Natural killer cell treated with Interleukin-12 subunit alpha and Interleukin-12 subunit beta and Interleukin-15 and Interleukin-18, amount 100 ng/mL, for 72 hours (primary cell): ENCODE results near the gene TANC1. TPM values are rescaled to one million over a fixed set of nuclear protein-coding genes. Genes with fewer than 3 reads are reported as not detected.

Experiments
- ATAC-seq, 2 donors: fragments of 150-1000 bp; cut with Tn5 transposase in 1 of 2; sonication (Bioruptor Pico), chemical (Tn5 transposase) in 1 of 2; 2 replicates each; pipeline ENCODE4 v1.10.0; 2021
- DNase-seq: peaks from one replicate; pipeline ENCODE4 v3.0.0; 2022; ENCODE audit warnings: low spot score
- H3K27ac Mint-ChIP-seq, 2 donors: 1 replicate in 1 of 2; 2 replicates in 1 of 2; pipeline ENCODE4 v1.8.0; 2022; ENCODE audit warnings: mixed read lengths in 2 of 2, mild to moderate bottlenecking in 1 of 2, moderate library complexity in 1 of 2
- H3K27me3 Mint-ChIP-seq, 2 donors: 1 replicate in 1 of 2; 2 replicates in 1 of 2; pipeline ENCODE4 v1.8.0; 2022; ENCODE audit warnings: mixed read lengths in 2 of 2
- H3K36me3 Mint-ChIP-seq: one replicate; pipeline ENCODE4 v1.8.0; 2022; ENCODE audit warnings: mixed read lengths
- H3K4me1 Mint-ChIP-seq, 2 donors: 1 replicate in 1 of 2; 2 replicates in 1 of 2; pipeline ENCODE4 v1.8.0; 2022; ENCODE audit warnings: low read depth in 2 of 2, mixed read lengths in 2 of 2, mild to moderate bottlenecking in 1 of 2
- H3K4me3 Mint-ChIP-seq: one replicate; pipeline ENCODE4 v1.8.0; 2022; ENCODE audit warnings: mixed read lengths
- H3K9me3 Mint-ChIP-seq: 2 replicates; pipeline ENCODE4 v1.8.0; 2022; ENCODE audit warnings: mixed read lengths
- total RNA-seq, 2 donors: library from RNA; stranded (reverse); gene quantifications; one replicate each; pipeline ENCODE4 v1.2.3, GENCODE V29; 2022

TANC1 gene
- total RNA-seq, 2 donors from 2014 or later = 0.21 to 0.56 TPM

DNA sequence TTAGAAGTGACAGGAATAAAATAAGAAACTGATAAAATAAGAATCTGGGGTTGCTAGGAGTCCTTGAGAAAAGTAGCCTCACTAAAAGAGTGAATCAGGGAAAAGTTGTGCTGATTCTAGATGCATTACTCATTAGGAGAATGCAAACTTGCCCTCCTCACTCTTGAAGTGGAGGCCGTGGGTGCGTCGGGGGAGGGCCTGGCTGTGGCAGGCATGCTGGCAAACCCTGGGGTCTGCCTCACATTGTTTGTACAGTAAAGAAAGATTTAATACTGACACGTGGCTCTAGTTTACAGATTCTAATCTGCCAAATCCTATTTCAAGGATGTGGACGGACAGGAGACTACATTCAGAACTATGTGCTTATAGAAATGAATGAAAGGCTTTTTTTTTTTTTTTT, 41.9 kb downstream of the TANC1 start:
- peaks cover 0 to 15% of the 10 kb centered on the region in 2 donors for H3K27me3 Mint-ChIP-seq
- no peak for DNase-seq
- H3K4me3 Mint-ChIP-seq = no peak overlapping the region
- H3K9me3 Mint-ChIP-seq = peaks cover 9% of the 10 kb centered on the region
- no peak for ATAC-seq
- no peak overlapping the region for H3K27ac Mint-ChIP-seq
- no peaks in the 10 kb centered on the region for H3K4me1 Mint-ChIP-seq
- peaks cover 5% of the 10 kb centered on the region for H3K36me3 Mint-ChIP-seq

DNA sequence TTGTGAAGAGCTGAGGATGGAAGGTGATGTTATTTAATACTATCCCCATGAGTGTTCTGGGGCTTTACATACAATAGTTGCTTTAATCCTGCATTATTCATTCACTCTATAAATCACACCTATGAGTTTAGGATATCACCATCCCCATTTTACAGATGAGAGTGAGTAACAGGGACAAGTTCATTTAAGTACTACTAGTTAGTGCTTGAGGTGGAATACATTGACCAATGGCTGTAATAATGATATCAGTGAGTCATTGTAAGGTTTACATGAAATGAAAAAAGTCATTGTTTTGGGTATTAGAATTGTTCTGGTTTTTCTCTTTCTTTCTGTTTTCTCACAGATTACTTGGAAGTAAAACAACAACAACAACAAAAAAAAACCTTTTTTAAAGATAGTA, 42.5 kb downstream of the TANC1 start:
- Mint-ChIP-seq H3K4me1 (no peaks in the 10 kb centered on the region), H3K36me3 (peaks cover 11% of the 10 kb centered on the region), H3K4me3 (no peak overlapping the region), H3K27me3 (peaks cover 0 to 15% of the 10 kb centered on the region in 2 donors), H3K27ac (no peak overlapping the region), H3K9me3 (peaks cover 12% of the 10 kb centered on the region)
- no peak for ATAC-seq
- DNase-seq = no peak

DNA sequence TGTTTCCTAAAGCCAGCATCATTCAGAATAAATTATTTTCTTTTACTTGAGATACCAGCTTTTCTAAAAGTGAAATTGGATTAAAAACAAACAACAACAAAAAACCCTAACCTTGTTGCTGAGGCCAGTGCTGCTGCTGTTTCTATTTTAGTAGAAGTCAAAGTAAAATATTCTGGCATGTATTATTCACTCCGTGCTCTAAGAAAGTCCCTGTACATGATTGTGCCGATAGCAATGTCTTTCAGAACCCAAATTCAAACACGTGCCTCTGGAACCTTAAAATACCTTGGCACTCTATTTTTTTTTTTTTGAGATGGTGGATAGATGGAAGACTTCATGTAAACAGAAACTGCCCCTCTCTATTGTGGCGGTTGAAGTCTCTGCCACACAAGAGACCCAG, 43.7 kb downstream of the TANC1 start:
- H3K4me1 Mint-ChIP-seq = no peaks in the 10 kb centered on the region
- H3K4me3 Mint-ChIP-seq = no peak overlapping the region
- ATAC-seq = no peak

DNA sequence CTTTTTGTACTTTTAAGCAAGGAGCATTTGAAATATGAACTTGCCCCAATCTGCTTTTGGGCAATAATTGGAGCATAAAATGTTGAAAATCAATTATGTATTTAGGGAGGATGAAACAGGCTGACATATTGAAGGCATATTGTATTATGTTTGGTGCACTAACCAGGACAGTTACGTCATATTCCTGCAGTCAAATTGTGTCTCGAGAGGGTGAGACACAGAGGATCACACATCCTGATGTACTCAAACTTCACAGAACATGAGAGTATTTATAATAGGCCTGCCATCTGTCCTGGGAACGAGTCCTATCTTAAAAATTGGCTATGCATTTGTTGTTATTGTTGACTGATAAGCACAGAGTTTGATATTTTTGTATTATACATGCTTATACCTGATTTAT, 44.7 kb downstream of the TANC1 start:
- H3K4me3 Mint-ChIP-seq = no peak overlapping the region
- DNase-seq (no peak), ATAC-seq (no peak)
- no peaks in the 10 kb centered on the region for H3K4me1 Mint-ChIP-seq
- peaks cover 0 to 15% of the 10 kb centered on the region in 2 donors for H3K27me3 Mint-ChIP-seq
- H3K27ac Mint-ChIP-seq = no peak overlapping the region
- peaks cover 15% of the 10 kb centered on the region for H3K9me3 Mint-ChIP-seq
- peaks cover 19% of the 10 kb centered on the region for H3K36me3 Mint-ChIP-seq

More for the DNA sequence above, 43.7 kb downstream of the TANC1 start:
- Mint-ChIP-seq H3K27ac (no peak overlapping the region), H3K36me3 (peaks cover 19% of the 10 kb centered on the region), H3K9me3 (peaks cover 15% of the 10 kb centered on the region), H3K27me3 (peaks cover 0 to 15% of the 10 kb centered on the region in 2 donors)
- DNase-seq = no peak

- H3K27me3 Mint-ChIP-seq = peaks cover 0 to 1% of the 10 kb centered on the region in 2 donors
- no peak overlapping the region for H3K4me3 Mint-ChIP-seq
- H3K4me1 Mint-ChIP-seq = no peaks in the 10 kb centered on the region
- DNase-seq = no peak
- H3K9me3 Mint-ChIP-seq = peaks cover 12% of the 10 kb centered on the region
- H3K36me3 Mint-ChIP-seq = peaks cover 19% of the 10 kb centered on the region
- no peak for ATAC-seq
- H3K27ac Mint-ChIP-seq = no peak overlapping the region
Observed at GRCh38 chr2:159015174-159015573, 46.7 kb downstream of the TANC1 start.

DNA sequence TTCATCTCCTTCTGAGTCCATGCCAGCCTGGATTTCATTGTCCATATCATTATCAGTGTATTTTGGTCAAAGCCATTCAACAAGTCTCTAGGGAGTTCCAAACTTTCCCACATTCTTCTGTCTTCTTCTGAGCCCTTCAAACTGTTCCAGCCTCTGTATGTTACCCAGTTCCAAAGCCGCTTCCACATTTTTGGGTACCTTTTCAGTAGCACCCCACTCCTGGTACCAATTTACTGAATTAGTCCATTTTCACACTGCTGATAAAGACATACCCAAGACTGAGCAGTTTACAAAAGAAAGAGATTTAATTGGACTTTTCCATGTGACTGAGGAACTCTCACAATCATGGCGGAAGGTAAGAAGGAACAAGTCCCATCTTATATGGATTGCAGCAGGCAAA, 47.4 kb downstream of the TANC1 start:
- H3K36me3 Mint-ChIP-seq = peaks cover 19% of the 10 kb centered on the region
- H3K9me3 Mint-ChIP-seq = peaks cover 12% of the 10 kb centered on the region
- H3K27me3 Mint-ChIP-seq = no peaks in the 10 kb centered on the region
- no peak for DNase-seq
- no peak overlapping the region for H3K27ac Mint-ChIP-seq
- no peak overlapping the region for H3K4me3 Mint-ChIP-seq
- H3K4me1 Mint-ChIP-seq = no peaks in the 10 kb centered on the region
- ATAC-seq = no peak

DNA sequence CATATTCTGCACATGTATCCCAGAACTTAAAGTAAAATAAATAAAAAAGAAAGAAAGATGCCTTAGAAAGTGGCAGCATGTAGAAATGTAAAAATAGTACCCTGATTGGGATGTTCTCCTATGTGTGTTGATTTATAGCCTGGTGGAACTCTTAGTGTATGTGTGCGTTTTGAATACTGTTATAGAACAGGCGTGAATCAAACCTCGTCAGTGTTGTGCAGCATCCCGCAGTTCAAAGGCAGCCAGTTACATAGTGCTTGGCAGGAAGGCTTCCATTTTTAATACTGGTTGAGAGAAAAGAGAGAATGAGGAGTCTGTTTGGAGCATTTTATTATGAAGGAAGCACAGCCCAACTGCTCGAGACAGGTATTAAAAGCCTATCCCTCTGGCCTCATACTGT, 49.4 kb downstream of the TANC1 start:
- Mint-ChIP-seq H3K27ac (no peak overlapping the region), H3K9me3 (peaks cover 12% of the 10 kb centered on the region), H3K27me3 (no peaks in the 10 kb centered on the region), H3K4me1 (no peaks in the 10 kb centered on the region), H3K4me3 (no peak overlapping the region), H3K36me3 (peaks cover 19% of the 10 kb centered on the region)
- no peak for DNase-seq
- no peak for ATAC-seq

DNA sequence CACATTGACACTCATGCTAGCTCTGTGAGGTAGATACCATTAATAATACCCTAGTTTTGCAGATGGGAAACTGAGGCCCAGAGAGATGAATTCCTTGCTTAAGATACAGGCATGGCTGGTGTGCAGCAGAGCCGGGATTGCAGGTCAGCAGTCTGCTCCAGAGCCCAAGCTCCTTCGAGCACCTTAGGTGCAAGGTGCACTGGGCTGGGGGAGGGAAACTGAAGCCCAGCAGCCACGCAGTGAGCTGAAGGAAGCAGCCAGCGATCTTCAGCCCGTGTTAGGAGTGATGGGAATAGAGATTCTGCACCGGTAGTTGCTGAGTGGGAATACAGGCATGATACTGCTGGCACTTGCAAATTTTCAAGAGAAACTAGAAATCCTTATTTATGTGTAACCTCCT, 50.6 kb downstream of the TANC1 start:
- Mint-ChIP-seq H3K4me3 (no peak overlapping the region), H3K36me3 (peaks cover 16% of the 10 kb centered on the region), H3K27me3 (no peaks in the 10 kb centered on the region), H3K4me1 (no peaks in the 10 kb centered on the region), H3K9me3 (peaks cover 11% of the 10 kb centered on the region), H3K27ac (no peak overlapping the region)
- DNase-seq (no peak), ATAC-seq (no peak)

DNA sequence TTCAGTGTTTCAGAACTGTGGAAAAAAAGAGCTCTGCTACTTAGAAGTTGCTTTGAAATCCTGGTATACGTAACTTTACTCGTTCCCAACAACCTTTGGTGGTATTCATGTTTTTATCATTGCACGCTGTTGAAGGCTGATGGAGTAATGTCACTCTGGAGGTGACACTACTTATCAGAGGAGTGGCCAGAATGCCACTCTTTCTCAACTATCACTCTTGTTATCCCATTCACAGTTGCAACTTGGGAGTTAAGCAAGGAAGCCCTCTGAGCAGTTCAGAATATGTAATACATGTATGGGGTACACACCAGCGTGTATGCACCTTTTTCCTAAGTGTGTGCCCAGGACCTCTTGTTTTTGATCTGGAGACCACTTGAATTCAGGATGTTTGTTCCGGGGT, 53.6 kb downstream of the TANC1 start:
- H3K27ac Mint-ChIP-seq = no peak overlapping the region
- no peaks in the 10 kb centered on the region for H3K36me3 Mint-ChIP-seq
- peaks cover 0 to 5% of the 10 kb centered on the region in 2 donors for H3K4me1 Mint-ChIP-seq
- ATAC-seq (no peak), DNase-seq (no peak)
- H3K27me3 Mint-ChIP-seq = no peaks in the 10 kb centered on the region
- no peak overlapping the region for H3K4me3 Mint-ChIP-seq
- H3K9me3 Mint-ChIP-seq = no peaks in the 10 kb centered on the region

DNA sequence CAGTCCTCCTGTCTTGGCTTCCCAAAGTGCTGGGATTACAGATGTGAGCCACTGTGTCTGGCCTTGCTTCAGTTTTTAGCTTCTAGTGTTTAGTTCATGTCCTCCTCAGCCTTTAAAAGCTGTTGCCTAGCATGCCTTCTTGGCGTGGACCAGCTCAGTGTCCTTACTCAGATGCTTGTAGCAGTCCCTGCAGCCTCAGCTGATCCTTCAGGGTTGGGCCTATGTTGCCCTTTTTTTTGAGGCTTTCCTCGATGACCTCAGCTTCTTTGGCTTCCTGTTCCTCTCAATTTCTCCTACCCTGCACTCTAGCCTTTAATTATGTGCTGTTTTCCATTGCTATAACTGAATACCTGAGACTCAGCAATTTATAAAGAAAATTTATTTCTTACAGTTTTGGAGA, 57.7 kb downstream of the TANC1 start:
- Mint-ChIP-seq H3K36me3 (no peaks in the 10 kb centered on the region), H3K4me3 (no peak overlapping the region), H3K27ac (no peak overlapping the region), H3K9me3 (no peaks in the 10 kb centered on the region), H3K27me3 (no peaks in the 10 kb centered on the region), H3K4me1 (peaks cover 0 to 5% of the 10 kb centered on the region in 2 donors)
- DNase-seq (no peak), ATAC-seq (no peak)

DNA sequence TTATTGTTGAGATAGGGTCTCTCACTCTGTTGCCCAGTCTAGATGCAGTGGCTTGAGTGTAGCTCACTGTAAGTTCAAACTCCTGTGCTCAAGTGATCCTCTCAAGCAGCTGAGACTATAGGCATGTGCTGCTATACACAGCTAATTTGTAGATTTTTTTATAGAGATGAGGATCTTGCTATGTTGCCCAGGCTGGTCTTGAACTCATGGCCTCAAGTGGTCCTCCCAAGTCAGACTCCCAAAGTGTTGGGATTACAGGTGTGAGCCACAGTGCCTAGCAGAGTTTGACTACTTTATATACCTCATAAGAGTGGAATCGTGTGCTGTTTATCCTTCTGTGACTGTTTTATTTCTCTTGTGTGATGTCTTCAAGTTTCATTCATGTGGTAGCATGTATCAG, 60.3 kb downstream of the TANC1 start:
- Mint-ChIP-seq H3K4me3 (no peak overlapping the region), H3K36me3 (no peaks in the 10 kb centered on the region), H3K9me3 (no peaks in the 10 kb centered on the region), H3K27ac (no peak overlapping the region), H3K4me1 (peaks cover 0 to 5% of the 10 kb centered on the region in 2 donors), H3K27me3 (no peaks in the 10 kb centered on the region)
- DNase-seq = no peak
- no peak for ATAC-seq

DNA sequence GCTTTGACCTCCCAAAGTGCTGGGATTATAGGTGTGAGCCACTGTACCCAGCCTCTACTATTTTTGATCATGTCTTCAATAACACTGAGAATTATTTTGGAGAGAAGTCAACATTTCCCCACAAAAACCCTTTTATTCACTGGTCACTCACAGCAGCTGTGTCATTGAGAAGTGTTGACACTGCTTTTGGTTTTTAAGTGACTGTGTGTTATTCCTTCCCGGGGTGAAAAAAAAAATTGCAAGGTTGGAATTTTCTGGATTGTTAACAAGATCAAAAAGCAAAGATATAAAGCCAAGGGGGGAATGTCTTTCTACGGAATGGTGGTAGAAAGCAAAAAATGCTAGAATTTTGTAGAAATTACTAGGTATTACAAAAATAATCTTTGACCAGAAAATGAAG, 61.5 kb downstream of the TANC1 start:
- DNase-seq = no peak
- no peak for ATAC-seq
- Mint-ChIP-seq H3K4me3 (no peak overlapping the region), H3K36me3 (no peaks in the 10 kb centered on the region), H3K9me3 (no peaks in the 10 kb centered on the region), H3K27ac (no peak overlapping the region), H3K27me3 (no peaks in the 10 kb centered on the region), H3K4me1 (peaks cover 0 to 4% of the 10 kb centered on the region in 2 donors)

- ATAC-seq (peak in 1 of 2 donors; percentile 33), DNase-seq (no peak)
- no peak overlapping the region for H3K4me3 Mint-ChIP-seq
- no peaks in the 10 kb centered on the region for H3K9me3 Mint-ChIP-seq
- H3K4me1 Mint-ChIP-seq = no peaks in the 10 kb centered on the region
- no peaks in the 10 kb centered on the region for H3K27me3 Mint-ChIP-seq
- no peak overlapping the region for H3K27ac Mint-ChIP-seq
- no peaks in the 10 kb centered on the region for H3K36me3 Mint-ChIP-seq
Observed at GRCh38 chr2:159030674-159031380, 62.4 kb downstream of the TANC1 start.

DNA sequence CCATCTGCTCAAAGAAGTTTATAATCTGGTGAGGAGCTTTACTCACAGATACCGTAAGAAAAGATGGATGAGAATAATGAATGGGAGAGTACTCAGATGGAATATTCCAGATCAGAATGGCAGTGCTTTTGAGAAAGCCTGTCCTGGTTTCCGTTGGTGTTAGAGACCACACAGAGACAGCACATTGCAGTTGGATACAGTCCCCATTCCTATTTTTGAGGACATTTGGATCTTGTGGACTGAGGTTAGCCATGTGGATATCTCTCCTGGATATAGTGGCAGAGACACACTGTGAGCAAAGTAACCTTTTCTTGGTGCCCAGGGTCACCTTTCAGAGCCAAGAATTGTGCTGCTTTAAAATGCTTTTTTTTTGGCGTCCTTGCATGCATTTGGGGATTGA, 63.7 kb downstream of the TANC1 start:
- H3K4me3 Mint-ChIP-seq = no peak overlapping the region

GRCh38 chr2:159032580-159032979, 64.1 kb downstream of the TANC1 start:
- no peak overlapping the region for H3K4me3 Mint-ChIP-seq
- H3K27ac Mint-ChIP-seq = no peak overlapping the region
- H3K36me3 Mint-ChIP-seq = no peaks in the 10 kb centered on the region
- no peaks in the 10 kb centered on the region for H3K4me1 Mint-ChIP-seq
- no peaks in the 10 kb centered on the region for H3K9me3 Mint-ChIP-seq
- DNase-seq (no peak), ATAC-seq (no peak)
- no peaks in the 10 kb centered on the region for H3K27me3 Mint-ChIP-seq

More for the DNA sequence above, 63.7 kb downstream of the TANC1 start:
- H3K9me3 Mint-ChIP-seq = no peaks in the 10 kb centered on the region
- no peak for DNase-seq
- no peaks in the 10 kb centered on the region for H3K27me3 Mint-ChIP-seq
- H3K4me1 Mint-ChIP-seq = no peaks in the 10 kb centered on the region
- no peak for ATAC-seq
- no peaks in the 10 kb centered on the region for H3K36me3 Mint-ChIP-seq
- no peak overlapping the region for H3K27ac Mint-ChIP-seq
